ENCODE results near the gene IL25.

The IL25 gene

GRCh38 chr14:23407516-23408306 is 35.1 kb downstream of the IL25 start, which contains the start of gene MYH6:
MYH6 (minus strand) TSS chr14:23408273; CDS start chr14:23407223, 1,050 bp downstream.
- TF ChIP-seq ZBTB7A (IDR thresholded peaks at IDR 0.05; ENCODE audit: low read depth): no peak
- TF ChIP-seq TEAD4 (IDR thresholded peaks at IDR 0.05): no peak
- TF ChIP-seq REST (IDR thresholded peaks at IDR 0.05; ENCODE audit: low read depth): no peak
- TF ChIP-seq TAF1 (IDR thresholded peaks at IDR 0.05; ENCODE audit: low read depth): no peak
- TF ChIP-seq YY1 (IDR thresholded peaks at IDR 0.05; ENCODE audit: low read depth): no peak
- TF ChIP-seq NFIC (IDR thresholded peaks at IDR 0.05): no peak

GRCh38 chr14:23408307-23408630 is 35.7 kb downstream of the IL25 start:
- TF ChIP-seq TEAD4 (IDR thresholded peaks at IDR 0.05) (no peak), RAD21 (IDR thresholded peaks at IDR 0.05; ENCODE audit: low read depth) (no peak), MAX (IDR thresholded peaks at IDR 0.05) (no peak), ZBTB7A (IDR thresholded peaks at IDR 0.05; ENCODE audit: low read depth) (no peak), CREB1 (IDR thresholded peaks at IDR 0.05; ENCODE audit: low read depth) (no peak), CEBPB (IDR thresholded peaks at IDR 0.05) (no peak)

GRCh38 chr14:23409475-23409874 is 36.9 kb downstream of the IL25 start:
- TF ChIP-seq NFIC (IDR thresholded peaks at IDR 0.05) (no peak), ZBTB7A (IDR thresholded peaks at IDR 0.05; ENCODE audit: low read depth) (no peak)

GRCh38 chr14:23409966-23410635 is 37.5 kb downstream of the IL25 start:
- TF ChIP-seq RAD21 (IDR thresholded peaks at IDR 0.05; ENCODE audit: low read depth) (no peak), EGR1 (IDR thresholded peaks at IDR 0.05) (no peak)

GRCh38 chr14:23411563-23412525 is 39.2 kb downstream of the IL25 start:
- TF ChIP-seq RAD21 (IDR thresholded peaks at IDR 0.05; ENCODE audit: low read depth) (no peak), TCF12 (IDR thresholded peaks at IDR 0.05; ENCODE audit: low read depth) (no peak), REST (IDR thresholded peaks at IDR 0.05; ENCODE audit: low read depth) (no peak), YY1 (IDR thresholded peaks at IDR 0.05; ENCODE audit: low read depth) (no peak), FOXM1 (IDR thresholded peaks at IDR 0.05; ENCODE audit: borderline replicate concordance, low read depth) (no peak), ZBTB7A (IDR thresholded peaks at IDR 0.05; ENCODE audit: low read depth) (no peak)

GRCh38 chr14:23413681-23414080 is 41.1 kb downstream of the IL25 start:
- TF ChIP-seq NFIC (IDR thresholded peaks at IDR 0.05) (no peak), CREB1 (IDR thresholded peaks at IDR 0.05; ENCODE audit: low read depth) (no peak), FOXM1 (IDR thresholded peaks at IDR 0.05; ENCODE audit: borderline replicate concordance, low read depth) (no peak), YY1 (IDR thresholded peaks at IDR 0.05; ENCODE audit: low read depth) (no peak), USF1 (IDR thresholded peaks at IDR 0.05) (no peak), TEAD4 (IDR thresholded peaks at IDR 0.05) (no peak), TAF1 (IDR thresholded peaks at IDR 0.05; ENCODE audit: low read depth) (no peak), CEBPB (IDR thresholded peaks at IDR 0.05) (no peak), MAX (IDR thresholded peaks at IDR 0.05) (no peak), EP300 (IDR thresholded peaks at IDR 0.05; ENCODE audit: borderline replicate concordance) (no peak), EGR1 (IDR thresholded peaks at IDR 0.05) (no peak), REST (IDR thresholded peaks at IDR 0.05; ENCODE audit: low read depth) (no peak), ZBTB7A (IDR thresholded peaks at IDR 0.05; ENCODE audit: low read depth) (no peak), TCF12 (IDR thresholded peaks at IDR 0.05; ENCODE audit: low read depth) (no peak), RAD21 (IDR thresholded peaks at IDR 0.05; ENCODE audit: low read depth) (no peak)
